ENCODE measurements around the gene ARAP3. TPM values are rescaled to one million over a fixed set of nuclear protein-coding genes. Genes with fewer than 3 reads are reported as not detected.
A peak's percentile ranks its signal among the peaks of the same experiment; 100 is the strongest.
"Not testable (repeated sequence)": the region's sequence is repeated elsewhere in the genome, so short reads cannot be mapped to it uniquely, and the experiment has no call there.

The ARAP3 gene
- total RNA-seq, 1 donor from 2014 or later: 0.16 TPM

DNA sequence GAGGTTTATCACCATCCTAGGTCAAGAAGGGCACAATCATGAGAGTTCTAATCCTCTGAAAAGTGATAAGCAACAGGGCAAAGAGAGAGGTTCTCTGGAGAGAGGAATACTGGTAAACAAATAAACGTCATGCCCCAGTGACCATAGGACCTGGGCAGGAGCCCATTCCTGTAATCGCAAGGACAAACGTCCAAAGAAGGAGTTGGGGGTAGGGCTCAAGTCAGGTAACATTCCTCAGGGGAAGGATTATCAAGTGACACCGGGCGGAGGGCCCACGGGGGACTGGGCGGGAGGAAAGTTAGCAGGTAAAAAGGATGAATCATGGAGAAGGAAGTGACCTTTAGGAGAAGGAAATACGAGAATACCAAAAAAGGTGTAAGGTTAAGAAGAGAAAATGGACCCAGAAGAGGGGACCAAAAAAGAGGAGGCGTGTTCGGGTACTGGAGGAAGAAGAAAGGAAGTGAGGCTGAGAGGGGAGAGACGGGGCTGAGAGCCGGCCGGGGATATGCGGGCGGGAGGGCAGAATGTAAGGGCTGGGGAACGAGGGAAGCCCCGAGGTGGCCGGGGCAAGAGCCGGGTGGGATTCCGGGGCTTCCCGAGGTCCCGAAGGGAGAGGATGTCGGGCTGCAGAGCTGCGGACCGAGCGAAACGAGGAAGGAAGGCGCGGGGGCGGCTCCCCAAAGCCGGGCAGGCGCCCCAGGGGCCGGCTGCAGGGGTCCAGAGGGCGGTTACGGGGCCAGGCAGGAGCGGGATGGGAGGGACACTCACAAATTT is 63.8 kb downstream of the ARAP3 start:
- peak; percentile 28 for DNase-seq (ENCODE audit: low read depth)

DNA sequence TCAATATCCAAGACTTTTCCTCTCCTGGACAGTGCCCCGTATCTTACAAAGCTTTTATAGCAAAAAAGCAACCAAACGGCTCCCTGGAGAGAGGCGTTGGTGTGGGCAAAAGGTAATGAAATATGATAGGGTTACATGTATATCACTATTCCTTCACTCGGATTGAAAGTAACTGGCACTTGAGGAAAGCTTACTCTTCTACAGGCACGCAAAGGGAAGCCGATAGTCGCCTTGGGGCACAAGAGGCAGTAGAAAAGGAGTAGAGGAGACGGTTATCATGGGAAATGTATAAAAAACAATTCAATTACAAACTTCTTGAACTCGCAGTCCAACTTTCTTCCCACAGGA is 64.4 kb downstream of the ARAP3 start:
- no peak for DNase-seq (ENCODE audit: low read depth)

DNA sequence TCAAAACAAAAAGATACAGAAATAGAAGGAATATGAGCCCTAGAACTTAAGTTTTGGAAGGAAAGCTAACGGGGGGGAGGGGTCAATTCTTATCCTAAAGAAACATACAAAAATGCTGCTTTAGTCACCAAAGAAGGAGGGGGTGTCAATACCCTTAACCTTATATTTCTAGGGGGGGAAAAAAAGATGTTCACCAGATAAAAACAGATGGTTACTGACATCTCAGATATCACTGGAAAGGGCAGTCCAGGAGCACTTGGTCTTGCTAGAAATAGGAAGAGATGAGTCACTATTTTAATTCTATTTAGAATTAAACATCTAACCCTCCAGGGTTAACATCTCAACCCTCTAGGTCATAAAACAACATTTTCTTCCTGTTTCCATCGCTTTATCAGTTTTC is 64.9 kb downstream of the ARAP3 start:
- DNase-seq (ENCODE audit: low read depth): peak; percentile 31

DNA sequence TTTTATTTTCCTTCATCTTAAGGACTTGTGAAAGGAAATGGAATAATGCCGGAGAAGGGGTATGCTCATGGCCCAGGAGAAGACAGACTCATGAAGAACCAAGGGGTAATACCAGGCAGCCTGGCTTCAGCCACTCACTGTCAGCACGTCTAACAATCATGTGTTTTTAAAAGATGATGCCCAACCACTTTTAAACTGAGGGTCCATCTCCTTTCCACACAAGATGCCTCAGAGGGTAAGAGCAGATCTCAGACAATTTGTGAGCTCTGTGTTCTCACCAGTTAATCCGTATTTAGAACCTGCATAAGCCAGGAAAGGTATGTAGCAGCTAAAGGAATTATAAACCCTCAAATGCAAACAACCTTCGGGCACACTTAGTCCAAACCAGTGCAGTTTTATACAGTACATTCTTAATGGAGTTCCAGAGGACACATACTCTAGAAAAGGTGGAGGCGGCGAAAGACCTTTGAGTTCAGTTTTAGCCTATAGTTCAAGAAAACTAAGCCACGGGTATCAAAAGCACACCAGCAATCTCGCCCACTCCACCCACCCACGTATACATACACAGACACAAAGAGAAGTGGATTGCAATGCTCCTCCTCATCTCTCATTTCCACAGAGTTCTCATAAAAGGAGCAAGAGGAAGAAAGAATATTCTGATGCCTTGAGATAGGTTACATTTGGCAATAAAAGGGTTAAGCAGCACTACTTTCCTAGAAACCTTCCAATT is 65.9 kb downstream of the ARAP3 start:
- no peak for DNase-seq (ENCODE audit: low read depth)

DNA sequence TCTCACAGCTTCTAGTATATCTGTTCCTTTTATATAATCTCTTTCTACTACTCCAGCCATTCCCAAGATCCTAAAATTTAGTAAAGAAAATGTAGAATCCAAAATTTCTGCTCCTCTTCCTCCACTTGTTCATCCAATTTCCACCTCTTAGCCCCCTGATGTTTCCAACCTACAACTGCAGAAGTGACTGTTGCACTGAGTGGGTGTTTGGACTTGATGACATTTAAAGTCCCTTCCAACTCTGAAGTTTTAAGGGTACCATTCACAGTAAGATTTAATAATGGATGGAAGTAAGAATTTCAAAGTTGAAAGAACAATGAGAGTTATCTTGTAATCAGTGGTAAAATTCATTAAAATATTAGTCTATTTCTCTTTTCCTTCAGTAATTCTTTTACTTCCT is 68.7 kb downstream of the ARAP3 start:
- no peak for DNase-seq (ENCODE audit: low read depth)

DNA sequence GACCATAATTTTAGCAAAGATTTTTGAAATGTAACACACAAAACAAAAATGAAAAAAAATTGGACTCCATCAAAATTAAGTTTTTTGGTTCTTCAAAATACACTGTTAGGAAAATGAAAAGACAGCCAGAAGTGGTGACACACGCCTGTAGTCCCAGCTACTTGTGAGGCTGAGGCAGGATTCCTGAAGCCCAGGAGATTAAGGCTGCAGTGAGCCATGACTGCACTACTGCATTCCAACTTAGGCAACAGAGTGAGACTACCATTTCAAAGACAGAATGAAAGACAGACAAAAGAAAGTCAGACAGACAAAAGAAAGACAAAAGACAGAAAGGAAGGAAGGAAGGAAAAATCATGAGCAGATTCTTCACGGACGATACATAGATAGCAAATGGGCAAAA is 70.7 kb downstream of the ARAP3 start:
- no peak for DNase-seq (ENCODE audit: low read depth)

DNA sequence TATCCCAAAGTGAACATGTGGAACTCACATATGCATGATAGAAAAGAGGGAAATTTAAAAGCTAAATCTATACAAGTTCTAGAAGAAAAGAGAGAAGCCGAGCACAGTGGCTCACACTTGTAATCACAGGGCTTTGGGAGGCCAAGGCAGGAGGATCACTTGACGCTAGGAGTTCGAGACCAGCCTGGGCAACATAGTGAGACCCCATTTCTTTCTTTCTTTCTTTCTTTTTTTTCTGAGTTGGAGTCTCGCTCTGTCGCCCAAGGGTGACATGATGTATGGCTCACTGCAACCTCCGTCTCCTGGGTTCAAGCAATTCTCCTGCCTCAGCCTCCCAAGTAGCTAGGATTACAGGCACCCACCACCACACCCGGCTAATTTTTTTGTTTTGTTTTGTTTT is 72.1 kb downstream of the ARAP3 start:
- DNase-seq (ENCODE audit: low read depth): not testable (repeated sequence)

DNA sequence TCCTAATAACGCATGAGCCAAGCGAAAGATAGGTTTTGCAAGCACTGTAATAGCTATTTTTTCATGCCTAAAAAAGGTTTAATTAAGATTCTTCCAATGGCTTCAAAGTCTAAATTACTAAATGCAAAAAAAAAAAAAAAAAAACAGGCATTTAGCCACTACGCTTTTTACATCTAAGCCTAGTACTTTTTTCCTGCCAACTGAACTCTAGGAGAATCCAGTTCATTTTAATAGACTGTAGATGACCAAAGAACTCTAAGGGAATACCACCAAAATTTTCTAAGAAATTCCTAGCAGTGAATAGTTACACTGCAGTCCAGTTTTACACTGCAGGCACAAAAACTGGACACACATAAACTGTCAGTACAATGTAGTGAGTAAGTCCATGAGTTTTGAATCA is 73.0 kb downstream of the ARAP3 start:
- DNase-seq (ENCODE audit: low read depth): no peak

DNA sequence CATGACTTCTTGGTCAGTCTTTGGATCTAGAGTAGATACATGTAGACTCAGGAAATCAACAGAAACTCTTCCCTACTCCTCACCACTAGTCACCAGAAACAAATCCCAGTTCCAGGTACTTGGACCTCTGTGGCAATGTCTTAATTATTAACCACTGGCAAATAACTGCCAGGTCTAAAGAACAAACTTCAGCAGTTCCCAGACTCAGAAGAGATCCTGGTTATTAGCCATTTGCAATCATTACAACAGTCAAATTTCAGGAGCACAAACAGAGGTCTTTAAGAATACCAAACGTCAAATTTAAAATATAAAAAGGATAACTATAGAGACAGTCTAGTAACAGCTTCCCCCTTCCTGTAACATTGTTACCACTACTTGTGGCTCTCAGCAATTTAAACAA is 73.5 kb downstream of the ARAP3 start:
- DNase-seq (ENCODE audit: low read depth): no peak

DNA sequence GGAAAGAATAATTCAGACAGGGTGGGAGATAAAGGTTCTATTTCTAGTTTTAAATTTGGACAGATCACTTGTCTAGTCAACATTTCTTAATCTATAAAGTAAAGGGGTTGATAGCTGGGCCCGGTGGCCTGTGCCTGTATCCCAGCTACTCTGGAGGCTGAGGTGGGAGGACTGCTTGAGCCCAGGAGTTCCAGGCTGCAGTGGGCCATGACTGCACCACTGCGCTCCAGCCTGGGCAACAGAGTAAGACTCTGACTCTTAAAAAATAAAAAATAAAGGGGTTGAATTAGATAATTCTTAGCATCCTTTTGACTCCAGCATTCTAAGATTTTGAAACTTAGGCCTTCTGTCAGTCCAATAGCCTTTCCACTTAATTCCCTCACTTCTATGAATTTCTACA is 74.0 kb downstream of the ARAP3 start:
- no peak for DNase-seq (ENCODE audit: low read depth)

DNA sequence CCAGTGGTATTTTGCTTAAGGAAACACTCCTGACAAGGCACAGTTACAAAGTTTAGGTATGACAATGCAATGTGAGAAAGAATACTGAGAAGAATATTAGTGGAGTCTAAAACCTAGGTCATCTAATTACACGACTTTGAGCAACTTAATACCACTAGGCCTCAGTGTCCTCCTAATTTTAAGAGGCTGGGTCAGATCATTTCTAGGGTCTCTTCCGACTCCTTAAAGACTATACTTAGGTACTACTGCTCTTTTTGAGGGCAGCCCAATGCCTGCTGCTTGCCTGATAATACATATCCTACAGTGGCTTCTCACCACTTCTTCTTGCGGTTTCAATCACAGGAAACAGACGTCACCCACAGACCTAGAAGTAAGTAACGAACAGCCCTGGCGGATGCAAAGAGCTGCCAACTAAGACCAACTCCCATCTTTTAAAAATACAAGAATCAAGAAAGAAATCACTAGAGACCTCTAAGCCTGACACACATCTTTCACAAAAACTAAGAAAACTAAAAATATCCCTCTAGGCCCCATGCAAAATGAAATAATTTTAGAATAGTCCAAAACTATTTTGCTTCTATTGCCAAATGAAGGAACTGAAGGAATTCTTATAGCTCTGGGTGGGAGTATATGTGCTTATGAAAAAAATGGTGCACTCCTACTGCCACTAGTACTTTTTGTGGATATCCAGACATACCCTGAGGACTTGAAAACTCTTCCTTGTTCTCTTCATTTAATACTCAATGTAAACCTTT is 76.3 kb downstream of the ARAP3 start:
- no peak for DNase-seq (ENCODE audit: low read depth)

DNA sequence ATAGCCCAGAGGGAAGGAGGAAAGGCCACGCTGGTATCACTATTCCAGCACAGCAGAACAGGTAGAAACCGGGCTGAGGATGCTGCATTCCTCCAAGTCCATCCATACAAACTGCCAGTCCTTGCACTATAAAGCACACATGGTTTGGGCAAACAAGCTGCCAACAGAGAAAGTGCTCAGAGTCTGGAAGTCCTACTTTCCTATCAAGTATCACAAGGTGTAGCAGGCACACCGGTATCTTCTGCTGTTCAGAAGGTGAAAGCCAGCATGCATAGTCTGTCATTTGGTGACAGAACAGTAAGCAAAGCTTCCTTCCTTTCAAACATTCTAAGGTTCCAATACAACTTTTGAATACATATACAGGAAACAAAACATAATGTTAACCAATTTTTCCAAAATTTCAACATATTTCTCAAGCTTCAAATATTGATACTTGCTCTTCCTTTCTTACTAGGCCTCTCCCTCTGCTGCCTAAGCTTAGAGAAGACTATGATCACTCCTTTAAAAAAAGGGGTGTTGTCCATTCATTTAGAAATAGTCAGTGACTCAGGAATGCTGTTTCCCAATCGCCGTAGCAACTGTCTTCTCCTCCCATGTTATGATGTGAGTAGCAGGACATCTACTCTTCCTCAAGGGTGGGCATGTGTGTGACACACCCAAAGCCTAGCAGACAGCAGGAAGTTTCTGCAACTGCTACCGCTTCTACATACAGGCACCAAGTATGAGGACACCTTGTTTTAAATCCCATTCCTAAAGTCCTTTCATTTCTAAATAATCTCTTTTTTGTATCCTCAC is 77.9 kb downstream of the ARAP3 start:
- peak; percentile 90 for DNase-seq (ENCODE audit: low read depth)

Other genes starting within 250 kb of the ARAP3 start
- 137 and 170 TPM in 2 replicates for gene PCDHGC3, start 206.3 kb downstream of the ARAP3 start, total RNA-seq
- gene PCDHGC4, start 197.2 kb downstream of the ARAP3 start, total RNA-seq: 2.0 and 3.6 TPM in 2 replicates
- gene PCDHGC5, start 193.1 kb downstream of the ARAP3 start, total RNA-seq: 2.0 and 2.6 TPM in 2 replicates
- gene DIAPH1, start 63.2 kb downstream of the ARAP3 start, total RNA-seq: 13.2 and 25.4 TPM in 2 replicates
- 38.5 and 40.0 TPM in 2 replicates for gene HDAC3, start 45.4 kb downstream of the ARAP3 start, total RNA-seq
- gene RELL2, start 45.2 kb downstream of the ARAP3 start, total RNA-seq: 2.2 and 3.3 TPM in 2 replicates
- 2.0 and 7.9 TPM in 2 replicates for gene FCHSD1, start 30.8 kb downstream of the ARAP3 start, total RNA-seq
- 0.11 and 0.42 TPM in 2 replicates for gene PCDH1, start 196.2 kb upstream of the ARAP3 start, total RNA-seq
- 65.0 and 71.5 TPM in 2 replicates for gene DELE1, start 241.6 kb upstream of the ARAP3 start, total RNA-seq